SH-SY5Y (cell line): ENCODE measurements around the gene LRRC15.

Source experiments
- GATA2 ChIP-seq: IDR thresholded peaks from 2 replicates; pipeline ENCODE4 v1.6.1; 2011; ENCODE audit warnings: mild to moderate bottlenecking, low read depth, low read length
- GATA3 ChIP-seq: IDR thresholded peaks from 2 replicates; pipeline ENCODE4 v1.6.1; 2011; ENCODE audit warnings: low read depth, mild to moderate bottlenecking, low read length, moderate library complexity

Gene LRRC15

GRCh38 chr3:194395212-194395611 is 25.7 kb upstream of the LRRC15 start:
- no peak for TF ChIP-seq GATA3
- no peak for TF ChIP-seq GATA2

- no peak for TF ChIP-seq GATA3
- TF ChIP-seq GATA2, result no peak
Measured at GRCh38 chr3:194392576-194392975, 23.0 kb upstream of the LRRC15 start.

- no peak for TF ChIP-seq GATA3
- no peak for TF ChIP-seq GATA2
Measured at GRCh38 chr3:194390835-194391234, 21.3 kb upstream of the LRRC15 start.

GRCh38 chr3:194389269-194389668 is 19.7 kb upstream of the LRRC15 start:
- TF ChIP-seq GATA3 (no peak), GATA2 (no peak)

- TF ChIP-seq GATA3 (no peak), GATA2 (no peak)
Measured at GRCh38 chr3:194387926-194388418, 18.4 kb upstream of the LRRC15 start.

GRCh38 chr3:194387276-194387675 is 17.7 kb upstream of the LRRC15 start:
- no peak for TF ChIP-seq GATA2
- TF ChIP-seq GATA3, result no peak

- TF ChIP-seq GATA3, result no peak
Measured at GRCh38 chr3:194386648-194387047, 17.1 kb upstream of the LRRC15 start.

- TF ChIP-seq GATA3 (no peak), GATA2 (no peak)
Measured at GRCh38 chr3:194386066-194386465, 16.5 kb upstream of the LRRC15 start.

DNA sequence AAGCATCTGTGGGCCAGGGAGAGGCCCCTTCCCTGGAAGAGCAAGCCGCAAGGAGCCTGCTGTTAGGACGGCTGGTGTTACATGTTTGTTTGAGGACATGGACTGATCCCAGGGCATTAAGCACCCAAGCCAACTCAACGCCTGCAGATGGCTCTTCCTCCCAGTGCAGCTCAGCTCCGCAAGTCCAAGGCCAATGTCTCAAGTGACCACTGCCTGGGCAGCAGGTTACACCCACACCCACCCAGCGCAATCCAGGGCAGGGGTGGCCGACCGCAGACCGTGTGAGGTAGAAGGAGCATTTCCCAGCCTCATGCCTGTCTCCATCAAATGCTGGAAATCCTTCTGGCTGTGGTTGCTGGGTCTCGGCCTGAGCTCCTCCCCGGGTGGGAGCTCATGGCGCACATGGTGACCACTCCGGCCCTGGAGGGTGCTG is 15.0 kb upstream of the LRRC15 start:
- TF ChIP-seq GATA2 (no peak), GATA3 (no peak)

- TF ChIP-seq GATA3 (no peak), GATA2 (no peak)
Measured at GRCh38 chr3:194384156-194384555, 14.6 kb upstream of the LRRC15 start.

GRCh38 chr3:194383276-194383940 is 13.9 kb upstream of the LRRC15 start:
- TF ChIP-seq GATA3 (no peak), GATA2 (no peak)

DNA sequence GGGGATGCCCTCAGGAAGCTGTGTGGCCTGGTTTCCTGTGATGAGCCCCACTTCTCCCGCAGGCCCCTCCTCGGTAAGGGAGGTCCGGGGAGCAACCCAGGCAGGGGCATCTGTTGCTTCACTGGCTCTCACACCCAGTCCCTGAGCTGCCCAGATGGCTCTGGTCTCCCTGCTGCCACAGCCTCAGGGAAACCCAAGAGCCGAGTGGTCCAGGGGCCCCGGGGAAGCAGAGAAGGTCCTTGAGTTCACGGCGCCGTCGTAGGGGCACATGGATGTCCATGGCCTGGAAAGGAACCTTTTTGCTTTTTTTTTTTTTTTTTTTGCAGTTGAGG is 13.3 kb upstream of the LRRC15 start:
- TF ChIP-seq GATA2 (no peak), GATA3 (no peak)

DNA sequence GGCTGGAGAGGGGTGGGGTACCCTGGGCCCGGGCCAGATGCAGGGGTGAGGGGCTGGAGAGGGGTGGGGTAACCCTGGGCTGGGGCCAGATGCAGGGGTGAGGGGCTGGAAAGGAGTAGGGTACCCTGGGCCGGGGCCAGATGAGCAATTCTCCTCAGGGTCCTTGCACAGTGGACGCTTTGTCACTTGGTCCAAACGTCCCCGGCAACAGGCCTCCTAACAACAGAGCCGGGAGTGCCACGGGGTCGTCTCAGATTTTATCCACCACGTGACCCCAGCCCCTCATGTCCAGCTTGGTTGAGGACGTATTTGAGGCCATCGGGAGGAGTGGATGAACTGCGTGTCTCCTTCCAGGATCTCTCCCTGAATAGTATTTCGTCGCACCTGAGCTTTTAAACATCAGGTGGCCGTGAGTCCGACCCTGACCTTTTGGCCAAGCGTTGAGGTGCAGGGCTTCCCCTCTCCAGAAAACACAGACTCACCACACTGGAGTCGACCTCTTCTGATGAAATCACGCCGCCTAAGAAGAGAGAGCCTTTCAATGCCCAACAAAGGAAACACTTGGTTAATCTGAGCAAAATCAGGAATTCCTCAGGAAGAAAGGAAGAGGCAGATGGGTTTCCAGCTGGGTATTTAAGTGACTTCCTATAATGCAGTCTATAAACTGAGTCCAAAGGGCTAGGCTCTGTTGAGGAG is 12.8 kb upstream of the LRRC15 start:
- no peak for TF ChIP-seq GATA2
- no peak for TF ChIP-seq GATA3

DNA sequence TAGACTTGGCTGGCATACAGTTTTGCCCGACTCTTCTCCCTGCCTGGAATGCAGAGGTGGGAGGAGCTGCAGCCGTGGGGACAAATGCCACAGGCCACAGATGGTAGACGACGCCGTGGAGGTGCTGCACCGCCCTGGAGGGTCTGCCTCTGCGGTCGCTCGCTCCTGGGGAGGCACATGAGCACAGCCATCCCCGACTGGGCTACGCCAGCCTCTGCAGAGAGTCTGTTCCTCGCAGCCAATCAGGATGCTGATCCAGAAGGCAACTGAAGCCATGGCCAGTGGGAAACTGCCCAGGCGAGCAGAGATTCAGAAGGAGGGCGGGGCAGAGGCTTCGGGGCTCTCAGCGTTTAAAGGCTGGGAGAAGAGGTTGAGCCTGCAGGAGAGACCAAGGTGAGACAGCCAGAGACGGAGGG is 11.9 kb upstream of the LRRC15 start:
- TF ChIP-seq GATA3, result no peak

GRCh38 chr3:194380326-194380725 is 10.8 kb upstream of the LRRC15 start:
- no peak for TF ChIP-seq GATA2
- no peak for TF ChIP-seq GATA3
